Hematopoietic multipotent progenitor cell (in vitro differentiated cells): Measurements from ENCODE around the gene GALNT7. TPM values are rescaled to one million over a fixed set of nuclear protein-coding genes. Genes with fewer than 3 reads are reported as not detected.
"Not testable (repeated sequence)": the region's sequence is repeated elsewhere in the genome, so short reads cannot be mapped to it uniquely, and the experiment has no call there.

Experiments used
- DNase-seq, 3 donors: peaks; one replicate each; pipeline ENCODE4 v3.0.0-alpha.2; 2011 to 2015; ENCODE audit warnings: low read depth in 2 of 3, low spot score in 2 of 3
- total RNA-seq: library from RNA; depleted of rRNA; stranded (reverse); fragments of >200 nt; gene quantifications from one replicate; pipeline ENCODE4 v1.2.3, GENCODE V29; 2012

GALNT7 gene
- total RNA-seq, 1 donor = 19.1 TPM

DNA sequence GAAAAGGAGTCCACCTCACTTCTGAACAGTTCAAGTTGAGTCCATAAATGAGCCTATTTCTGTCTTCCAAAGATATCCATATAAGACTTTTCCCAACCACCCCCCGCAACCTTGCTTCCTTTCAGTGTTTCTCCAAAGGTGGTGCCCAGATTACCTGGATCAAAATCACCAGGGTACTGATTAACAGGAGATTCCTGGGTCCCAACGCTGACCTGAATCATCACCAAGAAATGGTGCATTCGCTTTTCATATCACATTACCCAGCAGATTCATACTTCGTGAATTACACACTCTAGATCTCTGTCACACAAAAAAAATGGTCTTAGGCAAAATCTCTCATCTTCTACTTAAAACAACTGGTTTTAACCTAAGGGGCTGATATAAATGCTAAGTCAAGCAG is 2.1 kb upstream of the GALNT7 start:
- no peak for DNase-seq

- peak in 1 of 3 donors; percentile 4 for DNase-seq
Observed at GRCh38 chr4:173167758-173168395, 734 bp upstream of the GALNT7 start.

DNA sequence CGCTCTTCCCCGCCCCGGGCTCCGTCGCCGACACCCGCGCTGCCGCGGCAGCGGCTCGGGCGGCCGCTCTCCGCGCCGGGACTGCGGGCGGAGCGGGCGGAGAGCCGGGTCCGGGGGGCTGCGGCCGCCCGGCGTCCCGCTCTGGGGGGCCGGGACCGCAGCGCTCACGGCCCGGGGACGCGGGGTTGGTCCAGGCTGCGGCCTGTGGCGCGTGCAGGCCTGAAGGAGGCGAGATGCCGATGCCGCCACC is 492 bp downstream of the GALNT7 start:
- peak in 1 of 3 donors; percentile 10 for DNase-seq

DNA sequence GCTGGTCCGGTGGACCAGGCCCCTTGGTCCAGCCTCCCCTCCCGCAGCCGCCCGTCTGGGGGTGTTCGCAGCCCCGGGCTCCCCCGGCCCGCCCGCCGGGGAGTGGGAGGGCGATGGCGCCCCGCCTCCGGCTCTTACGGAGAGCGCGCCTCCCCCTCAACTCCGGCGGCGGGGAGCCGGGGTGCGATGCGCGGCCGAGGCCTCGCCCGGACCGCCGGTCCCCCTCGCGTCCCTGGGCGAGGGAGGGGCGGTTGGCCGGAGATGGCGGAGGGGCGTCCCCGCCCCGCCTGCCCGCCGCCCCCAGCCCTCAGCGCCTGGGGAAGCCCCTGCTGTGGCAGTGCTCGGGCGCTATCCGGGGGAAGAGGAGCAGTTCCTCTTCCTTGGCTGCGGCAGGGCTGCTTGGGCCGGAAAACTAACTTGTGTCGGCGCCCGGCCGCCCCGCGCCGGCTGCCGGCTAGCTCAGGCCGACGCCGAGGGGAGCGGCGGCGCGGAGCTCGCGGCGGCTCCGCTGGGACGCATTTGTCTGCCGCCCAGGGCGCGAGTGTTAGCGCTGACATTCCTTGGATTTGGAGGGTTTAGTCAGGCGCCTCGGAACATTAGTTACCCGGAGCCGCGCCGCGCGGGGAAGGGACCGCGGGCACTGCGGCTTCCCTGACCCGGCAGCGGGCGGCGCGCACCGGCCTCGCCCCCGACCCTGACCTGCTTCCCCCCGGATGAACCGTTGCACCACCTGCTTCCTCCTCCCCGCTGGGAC is 994 bp downstream of the GALNT7 start:
- peak; percentile 45 to 92 (median 87) for DNase-seq

GRCh38 chr4:173170182-173170778 is 1.7 kb downstream of the GALNT7 start:
- peak in 1 of 3 donors; percentile 94 for DNase-seq

DNA sequence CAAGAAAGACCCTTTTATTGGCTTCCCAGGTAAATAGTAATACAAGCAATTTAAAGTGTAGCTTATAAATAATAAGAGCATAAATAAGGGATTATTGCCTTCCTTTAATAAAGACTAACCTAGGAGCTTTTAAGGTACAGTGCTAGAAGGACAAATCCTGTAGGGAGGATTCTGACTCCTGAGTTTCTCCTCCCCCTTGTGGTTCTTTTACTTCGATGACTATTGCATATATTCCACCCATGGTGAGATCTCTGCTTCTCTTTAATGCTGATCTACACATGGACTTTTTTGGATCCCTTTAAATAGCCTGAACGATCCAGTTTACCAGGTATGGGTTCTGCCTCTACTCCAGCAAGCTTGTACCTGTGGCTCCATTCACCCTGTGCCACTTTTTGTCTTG is 2.5 kb downstream of the GALNT7 start:
- DNase-seq = peak in 1 of 3 donors; percentile 20

- DNase-seq = peak in 1 of 3 donors; percentile 61
Observed at GRCh38 chr4:173171987-173172386, 3.4 kb downstream of the GALNT7 start.

DNA sequence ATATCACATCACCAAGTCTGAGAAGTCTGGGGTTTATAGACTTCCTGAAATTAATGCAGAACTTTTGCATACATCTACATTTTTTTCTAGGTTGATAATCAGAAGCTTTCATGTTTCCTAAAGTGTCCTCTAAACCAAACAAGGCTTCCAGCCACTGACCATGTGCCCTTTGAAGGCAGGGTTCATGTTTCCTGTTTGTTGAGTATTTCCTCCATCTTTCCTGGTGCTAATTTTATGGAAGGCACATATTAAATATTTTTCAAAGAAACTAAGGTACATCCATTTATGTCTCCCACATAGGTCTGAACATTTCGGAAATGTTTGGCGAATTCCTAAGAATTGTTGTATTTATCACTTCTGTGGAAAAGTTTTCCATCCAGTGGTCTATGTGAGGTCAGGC is 5.6 kb downstream of the GALNT7 start:
- no peak for DNase-seq

GRCh38 chr4:173174594-173175012 is 6.0 kb downstream of the GALNT7 start:
- DNase-seq = peak in 1 of 3 donors; percentile 18

DNA sequence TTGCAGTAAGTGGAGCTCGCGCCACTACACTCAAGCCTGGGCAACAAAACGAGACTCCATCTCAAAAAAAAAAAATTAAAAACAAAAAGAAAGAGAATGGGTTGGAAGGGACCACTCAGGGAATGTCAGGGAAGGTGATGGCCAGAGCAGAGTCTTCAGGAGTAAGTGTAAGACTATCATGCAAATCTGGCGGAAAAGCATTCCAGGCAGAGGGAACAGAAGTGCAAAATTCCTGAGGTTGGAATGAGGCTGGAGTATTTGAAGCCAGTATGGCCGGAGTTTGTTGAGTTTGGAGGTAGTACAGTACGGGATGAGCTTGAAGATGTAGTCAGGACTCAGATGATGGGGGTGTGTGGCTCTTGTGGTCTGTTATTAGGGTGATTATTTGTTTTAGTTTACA is 7.4 kb downstream of the GALNT7 start:
- DNase-seq = no peak

DNA sequence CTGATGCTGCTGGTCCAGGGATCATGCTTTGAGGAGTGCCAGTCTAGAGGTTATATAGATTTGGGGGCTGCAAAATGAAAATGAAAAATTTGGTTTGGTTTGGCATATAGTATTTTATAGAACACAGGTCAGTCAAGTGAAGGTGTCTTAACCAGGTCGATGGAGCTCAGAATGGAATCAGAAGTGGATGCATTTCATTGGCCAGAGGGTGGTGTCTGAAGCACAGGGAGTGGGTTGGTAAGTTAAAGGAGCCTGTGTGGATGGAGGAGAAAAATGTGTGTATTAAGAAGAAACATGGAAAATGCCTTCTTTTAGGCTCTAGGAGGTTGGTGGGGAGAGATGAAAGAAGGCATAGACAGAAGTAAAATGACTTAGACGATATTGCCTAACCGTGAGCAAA is 8.6 kb downstream of the GALNT7 start:
- DNase-seq = no peak

- DNase-seq = no peak
Observed at GRCh38 chr4:173178144-173178543, 9.5 kb downstream of the GALNT7 start.

- DNase-seq = peak in 1 of 3 donors; percentile 23
Observed at GRCh38 chr4:173181848-173182247, 13.2 kb downstream of the GALNT7 start.

DNA sequence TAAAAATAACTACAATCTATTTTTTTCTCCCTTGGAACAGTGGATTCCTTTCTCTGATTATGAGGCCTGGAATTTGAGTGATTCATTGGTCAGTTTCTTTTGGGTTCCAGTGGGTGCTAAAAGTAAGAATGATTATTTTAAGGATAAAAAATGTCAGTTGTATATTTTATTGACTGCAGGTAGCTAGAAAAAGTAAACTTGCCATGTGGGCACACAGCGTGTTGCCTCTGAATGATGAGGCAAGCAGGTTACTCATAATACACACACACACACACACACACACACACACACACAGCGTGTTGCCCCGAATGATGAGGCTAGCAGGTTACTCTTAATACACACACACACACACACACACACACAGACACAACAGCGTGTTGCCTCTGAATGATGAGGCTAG is 13.8 kb downstream of the GALNT7 start:
- peak in 1 of 3 donors; percentile 14 for DNase-seq

GRCh38 chr4:173183659-173184247 is 15.1 kb downstream of the GALNT7 start:
- not testable (repeated sequence) for DNase-seq

DNA sequence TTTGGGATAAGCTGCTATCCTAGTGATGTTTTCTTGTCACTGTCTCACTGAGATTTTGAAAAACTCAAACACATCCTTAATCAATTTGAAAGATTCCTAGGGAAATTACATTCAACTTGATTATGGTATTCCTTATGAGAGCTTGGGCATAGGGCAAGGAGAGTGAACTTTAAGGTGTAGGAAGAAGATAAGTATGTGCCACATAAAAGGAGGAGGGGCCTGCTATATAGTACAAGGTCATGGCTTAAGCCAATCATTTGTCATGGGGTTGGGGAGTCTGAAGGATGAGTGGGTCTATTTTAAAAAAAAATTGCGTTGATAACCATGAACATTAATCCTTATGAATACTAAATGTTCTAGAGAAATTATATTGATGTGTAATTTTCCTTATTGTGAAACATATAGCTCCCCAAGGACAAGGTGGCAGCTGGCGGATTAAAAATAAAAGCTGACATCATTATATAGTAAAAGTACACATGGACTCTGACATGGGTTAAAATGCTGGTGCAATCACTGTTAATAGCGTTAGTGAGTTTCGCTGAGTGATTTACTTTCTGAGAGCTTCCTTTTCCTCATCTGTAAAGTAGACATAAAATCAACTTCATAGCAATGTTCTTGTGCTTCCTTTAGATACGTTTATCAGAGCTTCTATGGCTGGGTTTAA is 17.4 kb downstream of the GALNT7 start:
- peak in 1 of 3 donors; percentile 40 for DNase-seq

DNA sequence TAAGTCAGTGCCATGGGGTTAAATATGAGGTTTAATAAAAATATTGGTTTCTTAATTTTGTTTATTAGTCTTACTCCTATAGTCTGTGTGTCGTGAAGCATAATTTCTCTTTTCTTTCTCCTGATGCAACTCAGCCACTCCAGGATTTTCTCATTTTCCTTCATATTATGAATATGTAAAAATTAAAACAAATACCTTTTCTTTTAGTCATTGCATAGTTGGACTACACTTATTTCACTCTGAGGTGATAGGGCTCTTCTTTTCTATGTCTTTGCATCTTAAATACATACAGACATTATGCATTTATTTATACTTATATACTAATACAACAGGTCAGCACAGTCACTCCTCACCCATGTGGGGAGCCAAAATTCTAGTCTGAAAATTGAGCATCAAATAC is 19.1 kb downstream of the GALNT7 start:
- no peak for DNase-seq

DNA sequence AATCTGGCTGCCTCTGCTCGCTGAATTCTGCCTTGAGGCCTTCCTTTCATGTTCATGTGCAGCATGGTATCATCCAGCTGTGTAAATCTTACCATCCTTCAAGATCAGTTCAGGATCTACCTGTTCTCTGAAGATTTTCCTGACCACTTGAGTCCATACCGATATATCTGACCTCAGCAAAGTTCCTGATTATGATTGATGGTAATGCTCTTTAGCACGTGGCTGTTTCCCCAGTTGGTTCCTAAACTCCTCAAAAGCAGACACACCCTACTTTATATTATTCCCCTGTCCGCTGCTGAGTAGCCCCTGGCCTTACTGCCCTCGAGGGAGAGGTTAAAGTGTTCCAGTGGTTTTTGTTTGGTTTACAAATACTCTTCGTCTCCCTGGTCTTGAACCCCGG is 20.0 kb downstream of the GALNT7 start:
- no peak for DNase-seq

GRCh38 chr4:173189117-173189693 is 20.6 kb downstream of the GALNT7 start:
- DNase-seq = no peak

GRCh38 chr4:173191623-173192041 is 23.0 kb downstream of the GALNT7 start:
- no peak for DNase-seq
